HCT116 (cell line): ENCODE results near the gene TYMS. TPM values are rescaled to one million over a fixed set of nuclear protein-coding genes. Genes with fewer than 3 reads are reported as not detected.

Experiments used
- ATAC-seq: fragments of 200-7000 bp; cut with Tn5 transposase; 2 replicates; pipeline ENCODE4 v1.9.1; 2020; ENCODE audit warnings: mild to moderate bottlenecking, moderate library complexity
- BruUV-seq: library from RNA; stranded (reverse); fragments of 400-500 nt; replicated peaks from 2 replicates; lab custom pipeline; 2021; lab: Mats Ljungman, UMichigan
- CTCF ChIA-PET: fragments of 300-600 bp; sonication (Branson Sonifier 250); formaldehyde crosslinking; loops from one replicate; lab custom pipeline; 2021; ENCODE audit warnings: antibody characterized with exemption; lab: Charles Lee
- POLR2A ChIA-PET: fragments of 300-600, 350-600 bp; sonication (Branson Sonifier 250); formaldehyde crosslinking; loops from one replicate; lab custom pipeline; 2021; ENCODE audit warnings: antibody characterized with exemption; lab: Charles Lee
- RAD21 ChIA-PET, 2 experiments: fragments of 300-600 bp; sonication (Branson Sonifier 250); formaldehyde crosslinking; loops; one replicate each; lab custom pipeline; 2023; ENCODE audit warnings: low total read pairs in 2 of 2; ENCODE audit not compliant: uncharacterized antibody in 2 of 2, unreplicated experiment in 2 of 2, low non-redundant PET in 1 of 2; lab: Charles Lee
- DNase-seq: peaks from one replicate; pipeline ENCODE4 v3.0.0-alpha.2; 2010; ENCODE audit warnings: low read depth, low spot score
- H2AFZ ChIP-seq: fragments of 200-600 bp; shearing (Covaris generic), sonication (generic); 2 replicates; pipeline ENCODE4 v1.6.1; 2017; ENCODE audit warnings: low read depth, mixed run types, mixed read lengths, antibody characterized with exemption, low read length; ENCODE audit not compliant: poor library complexity, severe bottlenecking
- H3K27ac ChIP-seq: 2 replicates; pipeline ENCODE4 v1.5.1; 2012; ENCODE audit warnings: low read depth, low read length
- H3K27me3 ChIP-seq: fragments of 200-600 bp; sonication (generic); 2 replicates; pipeline ENCODE4 v1.6.1; 2016; ENCODE audit warnings: mixed run types, low read length, mixed read lengths; ENCODE audit not compliant: insufficient read depth
- H3K36me3 ChIP-seq, 2 experiments: fragments of 200-500 bp in 1 of 2; fragments of 200-600 bp in 1 of 2; sonication (Bioruptor generic) in 1 of 2; sonication (generic) in 1 of 2; 2 replicates each; pipeline versions ENCODE4 v1.5.1 to v1.6.1; 2014 to 2016; ENCODE audit warnings: low read length in 2 of 2, inconsistent platforms in 1 of 2, mixed read lengths in 1 of 2, mixed run types in 1 of 2; ENCODE audit not compliant: insufficient read depth in 2 of 2, control insufficient read depth in 1 of 2
- H3K4me1 ChIP-seq, 2 experiments: fragments of 200-600 bp in 1 of 2; sonication (generic) in 1 of 2; 2 replicates each; pipeline versions ENCODE4 v1.5.1 to v1.6.1; 2012 to 2017; ENCODE audit warnings: low read length in 2 of 2, inconsistent platforms in 1 of 2, mild to moderate bottlenecking in 1 of 2, mixed read lengths in 1 of 2, mixed run types in 1 of 2, moderate library complexity in 1 of 2; ENCODE audit not compliant: insufficient read depth in 2 of 2, control insufficient read depth in 1 of 2
- H3K4me2 ChIP-seq: fragments of 200-600 bp; sonication (generic); 2 replicates; pipeline ENCODE4 v1.6.1; 2017; ENCODE audit warnings: mixed run types, low read length, mixed read lengths
- H3K4me3 ChIP-seq, 2 experiments: fragments of 200-600 bp in 1 of 2; sonication (generic) in 1 of 2; replicated peaks in 1 of 2; 2 replicates each; pipeline ENCODE4 v1.5.1; 2011 to 2016; ENCODE audit warnings: low read length in 2 of 2, control low read depth in 1 of 2, low read depth in 1 of 2, mild to moderate bottlenecking in 1 of 2, mixed read lengths in 1 of 2, mixed run types in 1 of 2
- H3K79me2 ChIP-seq: fragments of 200-600 bp; sonication (generic); 2 replicates; pipeline ENCODE4 v1.6.1; 2017; ENCODE audit warnings: mild to moderate bottlenecking, mixed run types, low read length, moderate library complexity, mixed read lengths; ENCODE audit not compliant: insufficient read depth
- H3K9ac ChIP-seq: fragments of 200-600 bp; sonication (generic); 2 replicates; pipeline ENCODE4 v1.6.1; 2016; ENCODE audit warnings: low read length, mixed read lengths
- H3K9me2 ChIP-seq: fragments of 200-600 bp; sonication (generic), shearing (Covaris generic); 2 replicates; pipeline ENCODE4 v1.6.1; 2017; ENCODE audit warnings: mixed run types, mild to moderate bottlenecking, moderate library complexity; ENCODE audit not compliant: insufficient read depth
- H3K9me3 ChIP-seq, 2 experiments: fragments of 200-500 bp in 1 of 2; fragments of 200-600 bp in 1 of 2; sonication (Bioruptor generic) in 1 of 2; sonication (generic) in 1 of 2; 2 replicates each; pipeline ENCODE4 v1.6.1; 2014 to 2017; ENCODE audit warnings: low read length in 2 of 2, mixed read lengths in 2 of 2, inconsistent platforms in 1 of 2, low read depth in 1 of 2, mild to moderate bottlenecking in 1 of 2, mixed run types in 1 of 2, moderate library complexity in 1 of 2; ENCODE audit not compliant: control insufficient read depth in 1 of 2, insufficient read depth in 1 of 2
- H4K20me1 ChIP-seq: fragments of 200-600 bp; sonication (generic), shearing (Covaris generic); 2 replicates; pipeline ENCODE4 v1.6.1; 2017; ENCODE audit warnings: mixed run types, mild to moderate bottlenecking, moderate library complexity; ENCODE audit not compliant: insufficient read depth
- EGR1 ChIP-seq: IDR thresholded peaks from 2 replicates; pipeline ENCODE4 v1.6.1; 2012; ENCODE audit warnings: low read depth
- ELF1 ChIP-seq: IDR thresholded peaks from 2 replicates; pipeline ENCODE4 v1.6.1; 2012; ENCODE audit warnings: low read depth, borderline replicate concordance
- EZH2 ChIP-seq: fragments of 200-600 bp; sonication (generic); IDR thresholded peaks from 2 replicates; pipeline ENCODE4 v1.6.1; 2017; ENCODE audit warnings: antibody characterized with exemption, mixed run types
- POLR2AphosphoS5 ChIP-seq: IDR thresholded peaks from 2 replicates; pipeline ENCODE4 v1.6.1; 2011; ENCODE audit warnings: mild to moderate bottlenecking, low read depth, low read length, moderate library complexity
- RAD21 ChIP-seq: IDR thresholded peaks from 2 replicates; pipeline ENCODE4 v1.6.1; 2012; ENCODE audit warnings: low read depth, mild to moderate bottlenecking
- YY1 ChIP-seq: IDR thresholded peaks from 2 replicates; pipeline ENCODE4 v1.6.1; 2011; ENCODE audit warnings: low read length, low read depth, moderate library complexity, mild to moderate bottlenecking; ENCODE audit not compliant: insufficient replicate concordance; ENCODE audit errors: extremely low read depth
- ZFX ChIP-seq: fragments of 450-650 bp; IDR thresholded peaks from 2 replicates; pipeline ENCODE4 v1.6.1; 2017
- ZNF274 ChIP-seq: fragments of 200-500 bp; sonication (Bioruptor generic); IDR thresholded peaks from 2 replicates; pipeline ENCODE4 v1.6.1; 2014; ENCODE audit warnings: mild to moderate bottlenecking, low read depth, low read length, inconsistent platforms
- intact Hi-C: fragments of 100-400 bp; cut with micrococcal nuclease; formaldehyde crosslinking; loops from 2 replicates; pipeline ENCODE4 v1.10.0; 2022
- total RNA-seq: library from RNA; stranded (reverse); gene quantifications from one replicate; pipeline ENCODE4 v1.2.1, GENCODE V29; 2021; ENCODE audit not compliant: unreplicated experiment
- TF ChIP-seq, protein P1 (sequence below): IDR thresholded peaks from 2 replicates; pipeline ENCODE4 v1.6.1; 2012; ENCODE audit warnings: low read depth
- TF ChIP-seq, protein P2 (sequence below): IDR thresholded peaks from 2 replicates; pipeline ENCODE4 v1.6.1; 2012
- TF ChIP-seq, protein P3 (sequence below): IDR thresholded peaks from 2 replicates; pipeline ENCODE4 v1.6.1; 2012

TYMS gene
- total RNA-seq, 1 experiment from 2014 or later: 245 TPM

DNA sequence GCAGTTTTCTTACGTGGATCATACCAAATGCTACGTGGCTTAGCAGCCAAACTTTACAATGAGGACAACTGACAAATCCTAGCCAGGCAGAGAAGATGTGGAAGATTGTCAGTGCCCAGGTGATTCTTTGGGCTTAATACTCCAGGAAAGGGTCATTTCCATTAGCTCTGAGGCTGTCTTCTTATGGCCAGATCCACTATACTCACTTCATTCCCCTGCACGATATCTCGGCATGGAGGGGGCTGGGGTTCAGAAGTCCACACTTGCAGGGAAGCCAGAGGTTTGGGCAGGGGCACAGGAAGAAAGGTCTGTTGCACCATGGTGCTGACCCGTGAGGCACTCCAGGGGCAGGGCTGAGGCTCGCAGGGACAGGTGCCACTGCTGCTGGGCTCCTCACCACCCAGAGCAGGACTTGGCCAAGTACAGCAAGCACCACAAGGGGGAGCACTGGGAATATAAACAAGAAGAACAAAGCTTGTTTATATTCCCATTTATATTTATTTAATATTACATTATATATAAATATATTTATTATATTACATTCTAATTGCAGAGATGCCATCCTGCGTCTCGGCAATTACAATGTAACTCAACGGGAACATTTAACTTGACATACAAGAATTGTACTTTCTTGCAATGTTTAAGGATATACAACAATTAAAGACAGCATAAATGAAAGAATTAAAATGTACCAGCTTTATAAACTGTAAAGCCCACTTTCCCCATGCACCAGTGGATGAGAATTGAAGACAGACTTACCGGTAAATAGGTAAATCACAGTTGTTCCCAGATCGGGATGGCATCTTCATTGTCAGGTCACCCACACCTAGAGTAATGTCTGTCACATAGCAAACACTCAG is 33.5 kb upstream of the TYMS start (continued):
- TF ChIP-seq, protein P1, sequence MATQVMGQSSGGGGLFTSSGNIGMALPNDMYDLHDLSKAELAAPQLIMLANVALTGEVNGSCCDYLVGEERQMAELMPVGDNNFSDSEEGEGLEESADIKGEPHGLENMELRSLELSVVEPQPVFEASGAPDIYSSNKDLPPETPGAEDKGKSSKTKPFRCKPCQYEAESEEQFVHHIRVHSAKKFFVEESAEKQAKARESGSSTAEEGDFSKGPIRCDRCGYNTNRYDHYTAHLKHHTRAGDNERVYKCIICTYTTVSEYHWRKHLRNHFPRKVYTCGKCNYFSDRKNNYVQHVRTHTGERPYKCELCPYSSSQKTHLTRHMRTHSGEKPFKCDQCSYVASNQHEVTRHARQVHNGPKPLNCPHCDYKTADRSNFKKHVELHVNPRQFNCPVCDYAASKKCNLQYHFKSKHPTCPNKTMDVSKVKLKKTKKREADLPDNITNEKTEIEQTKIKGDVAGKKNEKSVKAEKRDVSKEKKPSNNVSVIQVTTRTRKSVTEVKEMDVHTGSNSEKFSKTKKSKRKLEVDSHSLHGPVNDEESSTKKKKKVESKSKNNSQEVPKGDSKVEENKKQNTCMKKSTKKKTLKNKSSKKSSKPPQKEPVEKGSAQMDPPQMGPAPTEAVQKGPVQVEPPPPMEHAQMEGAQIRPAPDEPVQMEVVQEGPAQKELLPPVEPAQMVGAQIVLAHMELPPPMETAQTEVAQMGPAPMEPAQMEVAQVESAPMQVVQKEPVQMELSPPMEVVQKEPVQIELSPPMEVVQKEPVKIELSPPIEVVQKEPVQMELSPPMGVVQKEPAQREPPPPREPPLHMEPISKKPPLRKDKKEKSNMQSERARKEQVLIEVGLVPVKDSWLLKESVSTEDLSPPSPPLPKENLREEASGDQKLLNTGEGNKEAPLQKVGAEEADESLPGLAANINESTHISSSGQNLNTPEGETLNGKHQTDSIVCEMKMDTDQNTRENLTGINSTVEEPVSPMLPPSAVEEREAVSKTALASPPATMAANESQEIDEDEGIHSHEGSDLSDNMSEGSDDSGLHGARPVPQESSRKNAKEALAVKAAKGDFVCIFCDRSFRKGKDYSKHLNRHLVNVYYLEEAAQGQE: no peak
- TF ChIP-seq EGR1 (no peak), ZFX (no peak)
- TF ChIP-seq, protein P2, sequence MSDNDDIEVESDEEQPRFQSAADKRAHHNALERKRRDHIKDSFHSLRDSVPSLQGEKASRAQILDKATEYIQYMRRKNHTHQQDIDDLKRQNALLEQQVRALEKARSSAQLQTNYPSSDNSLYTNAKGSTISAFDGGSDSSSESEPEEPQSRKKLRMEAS: no peak

DNA sequence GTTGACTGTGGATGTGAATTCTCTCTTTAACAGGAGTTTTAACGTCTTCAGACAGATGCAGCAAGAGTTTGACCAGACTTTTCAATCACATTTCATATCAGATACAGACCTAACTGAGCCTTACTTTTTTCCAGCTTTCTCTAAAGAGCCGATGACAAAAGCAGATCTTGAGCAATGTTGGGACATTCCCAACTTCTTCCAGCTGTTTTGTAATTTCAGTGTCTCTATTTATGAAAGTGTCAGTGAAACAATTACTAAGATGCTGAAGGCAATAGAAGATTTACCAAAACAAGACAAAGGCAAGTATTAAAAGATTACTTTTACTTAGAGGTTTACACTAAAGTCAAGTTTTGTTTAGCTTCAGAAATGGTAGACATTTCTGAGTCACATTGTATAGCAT is 30.2 kb upstream of the TYMS start:
- CTCF ChIA-PET: interaction anchor here (6.0 to 6.4 kb wide), 2 partner anchors 204 to 212 kb away, joined by 72 to 112 read pairs; no protein-coding TSS in a partner anchor
- Histone ChIP-seq H2AFZ (no peak overlapping the region), H3K4me2 (no peak overlapping the region), H3K79me2 (no peaks in the 10 kb centered on the region), H3K4me1 (peaks cover 0 to 9% of the 10 kb centered on the region in 2 experiments; a peak in 1 of 4 replicates), H3K27me3 (no peaks in the 10 kb centered on the region), H3K9ac (no peak overlapping the region), H3K9me3 (no peaks in the 10 kb centered on the region), H3K9me2 (no peaks in the 10 kb centered on the region), H3K4me3 (no peak overlapping the region), H3K27ac (no peak overlapping the region), H4K20me1 (no peaks in the 10 kb centered on the region), H3K36me3 (no peaks in the 10 kb centered on the region)
- ATAC-seq (no peak), DNase-seq (no peak)
- RAD21 ChIA-PET: no interaction called here
- POLR2A ChIA-PET: no interaction called here
- intact Hi-C loops: no loop called here
- TF ChIP-seq ELF1 (no peak), POLR2AphosphoS5 (no peak), YY1 (no peak), ZNF274 (no peak), EZH2 (no peak), RAD21 (no peak)
- TF ChIP-seq, protein P1: no peak
- TF ChIP-seq, protein P3, sequence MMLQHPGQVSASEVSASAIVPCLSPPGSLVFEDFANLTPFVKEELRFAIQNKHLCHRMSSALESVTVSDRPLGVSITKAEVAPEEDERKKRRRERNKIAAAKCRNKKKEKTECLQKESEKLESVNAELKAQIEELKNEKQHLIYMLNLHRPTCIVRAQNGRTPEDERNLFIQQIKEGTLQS: no peak
- no TSS peak for BruUV-seq
